Measurements from ENCODE around the gene SDCBP2.

DNA sequence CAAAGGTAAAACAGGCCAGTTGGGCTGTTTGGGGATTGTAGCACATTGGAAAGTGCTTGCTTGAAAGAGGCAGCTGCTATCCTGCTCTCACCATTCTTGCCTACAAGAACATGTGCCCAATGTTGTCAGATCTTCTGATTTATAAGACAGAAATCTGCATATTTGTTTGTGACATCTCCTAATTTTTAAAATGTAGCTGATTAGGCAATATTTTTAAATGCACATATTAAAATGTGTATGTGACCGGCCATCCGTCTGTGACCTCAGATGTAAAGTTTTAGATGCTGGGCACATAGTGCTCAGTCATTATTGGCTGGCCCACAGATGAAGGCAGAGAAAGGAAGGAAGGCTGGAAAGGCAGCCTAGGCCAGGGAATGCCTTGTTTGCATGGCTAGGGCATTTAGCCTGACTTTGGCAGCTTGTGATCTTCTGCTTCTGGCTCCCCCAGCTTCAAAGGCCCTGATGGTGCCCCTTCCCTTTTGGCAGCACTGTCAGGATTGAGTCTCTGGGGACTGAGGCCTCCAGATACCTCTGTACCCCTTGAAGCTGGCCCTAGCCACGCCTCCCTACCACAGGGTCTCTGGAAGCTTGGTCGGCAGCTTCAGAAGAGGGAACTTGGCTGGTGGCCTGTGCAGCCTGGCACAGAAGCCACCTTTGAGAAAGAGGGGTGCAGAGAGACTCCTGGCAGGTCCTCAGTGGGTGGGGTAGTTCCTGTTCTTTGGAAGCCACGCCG is 56.4 kb downstream of the SDCBP2 start:
- TF ChIP-seq, protein P1, sequence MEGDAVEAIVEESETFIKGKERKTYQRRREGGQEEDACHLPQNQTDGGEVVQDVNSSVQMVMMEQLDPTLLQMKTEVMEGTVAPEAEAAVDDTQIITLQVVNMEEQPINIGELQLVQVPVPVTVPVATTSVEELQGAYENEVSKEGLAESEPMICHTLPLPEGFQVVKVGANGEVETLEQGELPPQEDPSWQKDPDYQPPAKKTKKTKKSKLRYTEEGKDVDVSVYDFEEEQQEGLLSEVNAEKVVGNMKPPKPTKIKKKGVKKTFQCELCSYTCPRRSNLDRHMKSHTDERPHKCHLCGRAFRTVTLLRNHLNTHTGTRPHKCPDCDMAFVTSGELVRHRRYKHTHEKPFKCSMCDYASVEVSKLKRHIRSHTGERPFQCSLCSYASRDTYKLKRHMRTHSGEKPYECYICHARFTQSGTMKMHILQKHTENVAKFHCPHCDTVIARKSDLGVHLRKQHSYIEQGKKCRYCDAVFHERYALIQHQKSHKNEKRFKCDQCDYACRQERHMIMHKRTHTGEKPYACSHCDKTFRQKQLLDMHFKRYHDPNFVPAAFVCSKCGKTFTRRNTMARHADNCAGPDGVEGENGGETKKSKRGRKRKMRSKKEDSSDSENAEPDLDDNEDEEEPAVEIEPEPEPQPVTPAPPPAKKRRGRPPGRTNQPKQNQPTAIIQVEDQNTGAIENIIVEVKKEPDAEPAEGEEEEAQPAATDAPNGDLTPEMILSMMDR (IDR thresholded peaks at IDR 0.05): no peak
- TF ChIP-seq POLR2A (IDR thresholded peaks at IDR 0.05): no peak
